Measurements from ENCODE around the gene CAMSAP3.
"Not testable (repeated sequence)": the region's sequence is repeated elsewhere in the genome, so short reads cannot be mapped to it uniquely, and the experiment has no call there.

The CAMSAP3 gene

GRCh38 chr19:7635670-7636069 is 40.0 kb downstream of the CAMSAP3 start:
- DNase-seq (ENCODE audit: low read depth): no peak

- DNase-seq (ENCODE audit: low read depth): no peak
These were observed 40.6 kb downstream of the CAMSAP3 start for GRCh38 chr19:7636317-7636690.

- no peak for DNase-seq (ENCODE audit: low read depth)
These were observed 41.2 kb downstream of the CAMSAP3 start, which contains the start of gene STXBP2 for GRCh38 chr19:7636691-7637373. Gene STXBP2, plus strand, starts transcription at chr19:7637110. Its CDS starts 40 bp downstream, at chr19:7637150.

GRCh38 chr19:7637374-7638256 is 42.0 kb downstream of the CAMSAP3 start:
- DNase-seq (ENCODE audit: low read depth): no peak

GRCh38 chr19:7638802-7639465 is 43.3 kb downstream of the CAMSAP3 start:
- DNase-seq (ENCODE audit: low read depth): no peak

GRCh38 chr19:7639863-7640348 is 44.2 kb downstream of the CAMSAP3 start:
- no peak for DNase-seq (ENCODE audit: low read depth)

- DNase-seq (ENCODE audit: low read depth): no peak
These were observed 45.1 kb downstream of the CAMSAP3 start for GRCh38 chr19:7640803-7641202.

- no peak for DNase-seq (ENCODE audit: low read depth)
These were observed 45.9 kb downstream of the CAMSAP3 start for GRCh38 chr19:7641290-7642276.

GRCh38 chr19:7642295-7643030 is 46.8 kb downstream of the CAMSAP3 start:
- DNase-seq (ENCODE audit: low read depth): no peak

- DNase-seq (ENCODE audit: low read depth): no peak
These were observed 47.4 kb downstream of the CAMSAP3 start for GRCh38 chr19:7643031-7643415.

GRCh38 chr19:7643629-7644549 is 48.2 kb downstream of the CAMSAP3 start:
- not testable (repeated sequence) for DNase-seq (ENCODE audit: low read depth)

GRCh38 chr19:7644550-7644877 is 48.9 kb downstream of the CAMSAP3 start:
- DNase-seq (ENCODE audit: low read depth): no peak

GRCh38 chr19:7645163-7645562 is 49.5 kb downstream of the CAMSAP3 start:
- DNase-seq (ENCODE audit: low read depth): no peak

GRCh38 chr19:7645656-7646425 is 50.2 kb downstream of the CAMSAP3 start:
- no peak for DNase-seq (ENCODE audit: low read depth)

- DNase-seq (ENCODE audit: low read depth): no peak
These were observed 50.7 kb downstream of the CAMSAP3 start for GRCh38 chr19:7646426-7646700.

- DNase-seq (ENCODE audit: low read depth): no peak
These were observed 51.5 kb downstream of the CAMSAP3 start for GRCh38 chr19:7647156-7647555.

GRCh38 chr19:7648265-7649014 is 52.8 kb downstream of the CAMSAP3 start:
- DNase-seq (ENCODE audit: low read depth): no peak

GRCh38 chr19:7650148-7650547 is 54.5 kb downstream of the CAMSAP3 start:
- DNase-seq (ENCODE audit: low read depth): no peak

Data from GM04503 (cell line).